Measurements from ENCODE around the gene KLRC1.
"Not testable (repeated sequence)": the region's sequence is repeated elsewhere in the genome, so short reads cannot be mapped to it uniquely, and the experiment has no call there.

The KLRC1 gene

GRCh38 chr12:10420334-10420733, 32.8 kb downstream of the KLRC1 start, which contains the start of gene KLRC3:
TSS of gene KLRC3 (minus strand) at chr12:10420595. CDS start at chr12:10420550, 45 bp downstream.
- not testable (repeated sequence) for DNase-seq (ENCODE audit: low read depth)

- DNase-seq (ENCODE audit: low read depth): no peak
Observed at GRCh38 chr12:10409392-10409791, 43.8 kb downstream of the KLRC1 start, which contains the start of gene KLRC4. TSS of gene KLRC4 (minus strand) at chr12:10409757. CDS start at chr12:10409575, 182 bp downstream.

GRCh38 chr12:10408842-10409241, 44.3 kb downstream of the KLRC1 start:
- DNase-seq (ENCODE audit: low read depth): no peak

- DNase-seq (ENCODE audit: low read depth): no peak
Observed at GRCh38 chr12:10406725-10407124, 46.5 kb downstream of the KLRC1 start.

GRCh38 chr12:10405294-10405693, 47.9 kb downstream of the KLRC1 start:
- DNase-seq (ENCODE audit: low read depth): no peak

- no peak for DNase-seq (ENCODE audit: low read depth)
Observed at GRCh38 chr12:10404798-10405197, 48.4 kb downstream of the KLRC1 start.

- no peak for DNase-seq (ENCODE audit: low read depth)
Observed at GRCh38 chr12:10400829-10401228, 52.3 kb downstream of the KLRC1 start.

- DNase-seq (ENCODE audit: low read depth): no peak
Observed at GRCh38 chr12:10398168-10398567, 55.0 kb downstream of the KLRC1 start.

GRCh38 chr12:10397296-10397695, 55.9 kb downstream of the KLRC1 start:
- no peak for DNase-seq (ENCODE audit: low read depth)

- DNase-seq (ENCODE audit: low read depth): not testable (repeated sequence)
Observed at GRCh38 chr12:10396176-10396575, 57.0 kb downstream of the KLRC1 start.
